ENCODE measurements around the gene NRG4. TPM values are rescaled to one million over a fixed set of nuclear protein-coding genes. Genes with fewer than 3 reads are reported as not detected.
A peak's percentile ranks its signal among the peaks of the same experiment; 100 is the strongest.

The NRG4 gene
- total and polyA plus RNA-seq, 2 experiments from 2014 or later = 0.21 to 0.47 TPM

DNA sequence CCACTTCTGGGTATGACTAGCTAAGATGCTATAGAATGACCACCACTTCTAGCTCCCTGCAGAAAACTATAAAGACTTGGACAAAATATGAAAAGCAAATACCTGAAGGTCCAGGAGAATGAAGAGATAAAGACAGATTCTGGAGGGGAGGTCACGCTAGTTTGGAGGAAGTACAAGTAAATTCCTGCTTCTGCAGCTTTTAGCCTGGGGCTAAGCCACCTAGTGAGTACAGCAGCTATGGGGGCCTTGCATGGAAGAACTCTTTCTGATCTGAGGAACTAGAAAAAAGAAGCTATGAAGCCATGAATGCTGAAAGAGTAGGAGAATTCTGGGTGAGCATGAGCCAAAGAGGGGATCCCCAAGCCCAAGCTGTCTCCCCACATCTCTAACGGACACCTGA lies 29.8 kb downstream of the NRG4 start:
- no peak for TF ChIP-seq ZNF331 (CRISPR knock-in tag; IDR thresholded peaks at IDR 0.05; ENCODE audit: low read depth)
- TF ChIP-seq ZNF114 (CRISPR knock-in tag; IDR thresholded peaks at IDR 0.05) = no peak
- TF ChIP-seq, protein P1, sequence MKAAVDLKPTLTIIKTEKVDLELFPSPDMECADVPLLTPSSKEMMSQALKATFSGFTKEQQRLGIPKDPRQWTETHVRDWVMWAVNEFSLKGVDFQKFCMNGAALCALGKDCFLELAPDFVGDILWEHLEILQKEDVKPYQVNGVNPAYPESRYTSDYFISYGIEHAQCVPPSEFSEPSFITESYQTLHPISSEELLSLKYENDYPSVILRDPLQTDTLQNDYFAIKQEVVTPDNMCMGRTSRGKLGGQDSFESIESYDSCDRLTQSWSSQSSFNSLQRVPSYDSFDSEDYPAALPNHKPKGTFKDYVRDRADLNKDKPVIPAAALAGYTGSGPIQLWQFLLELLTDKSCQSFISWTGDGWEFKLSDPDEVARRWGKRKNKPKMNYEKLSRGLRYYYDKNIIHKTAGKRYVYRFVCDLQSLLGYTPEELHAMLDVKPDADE (IDR thresholded peaks at IDR 0.05) = no peak
- no peak for TF ChIP-seq NANOG (IDR thresholded peaks at IDR 0.05; ENCODE audit: borderline replicate concordance)
- TF ChIP-seq, protein P2, sequence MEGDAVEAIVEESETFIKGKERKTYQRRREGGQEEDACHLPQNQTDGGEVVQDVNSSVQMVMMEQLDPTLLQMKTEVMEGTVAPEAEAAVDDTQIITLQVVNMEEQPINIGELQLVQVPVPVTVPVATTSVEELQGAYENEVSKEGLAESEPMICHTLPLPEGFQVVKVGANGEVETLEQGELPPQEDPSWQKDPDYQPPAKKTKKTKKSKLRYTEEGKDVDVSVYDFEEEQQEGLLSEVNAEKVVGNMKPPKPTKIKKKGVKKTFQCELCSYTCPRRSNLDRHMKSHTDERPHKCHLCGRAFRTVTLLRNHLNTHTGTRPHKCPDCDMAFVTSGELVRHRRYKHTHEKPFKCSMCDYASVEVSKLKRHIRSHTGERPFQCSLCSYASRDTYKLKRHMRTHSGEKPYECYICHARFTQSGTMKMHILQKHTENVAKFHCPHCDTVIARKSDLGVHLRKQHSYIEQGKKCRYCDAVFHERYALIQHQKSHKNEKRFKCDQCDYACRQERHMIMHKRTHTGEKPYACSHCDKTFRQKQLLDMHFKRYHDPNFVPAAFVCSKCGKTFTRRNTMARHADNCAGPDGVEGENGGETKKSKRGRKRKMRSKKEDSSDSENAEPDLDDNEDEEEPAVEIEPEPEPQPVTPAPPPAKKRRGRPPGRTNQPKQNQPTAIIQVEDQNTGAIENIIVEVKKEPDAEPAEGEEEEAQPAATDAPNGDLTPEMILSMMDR (conservative IDR thresholded peaks at IDR 0.05; ENCODE audit: low read depth in 2 of 2) = no peak
- no peak for TF ChIP-seq STAT1 (IDR thresholded peaks at IDR 0.05; ENCODE audit: unreplicated experiment)
- TF ChIP-seq POLR2AphosphoS5 (IDR thresholded peaks at IDR 0.05; ENCODE audit: low read depth) = no peak

DNA sequence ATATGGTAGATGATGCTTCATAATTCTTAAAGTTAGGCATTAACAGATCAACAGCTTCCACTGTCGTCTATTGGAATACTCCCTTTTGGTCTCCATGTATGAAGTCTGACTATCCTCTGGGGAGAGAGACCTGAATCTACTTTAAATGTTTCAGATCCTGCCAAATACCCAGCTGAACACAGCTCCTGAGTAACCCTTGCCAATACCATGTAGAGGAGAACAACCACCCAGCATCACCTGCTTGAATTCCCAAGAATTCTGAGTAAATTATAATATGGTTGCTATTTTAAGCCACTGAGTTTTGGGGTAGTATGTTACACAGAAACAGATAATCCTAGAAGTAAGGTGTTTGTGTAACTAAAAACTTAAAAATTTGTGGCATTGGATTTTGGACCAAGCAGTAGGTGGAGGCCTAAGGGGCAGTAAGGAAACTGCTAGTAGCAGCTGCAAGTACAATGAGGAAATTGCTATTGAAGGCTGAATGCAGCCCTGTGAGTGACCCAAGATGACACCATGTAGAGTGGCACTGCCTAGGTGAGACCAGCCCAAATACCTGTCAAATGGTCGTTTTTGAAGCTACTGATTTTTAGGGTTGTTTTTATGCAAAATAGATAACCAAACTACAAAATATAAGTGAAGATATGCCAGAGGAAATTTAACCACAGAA lies 30.9 kb downstream of the NRG4 start:
- H3K4me1 Mint-ChIP-seq = no peaks in the 10 kb centered on the region
- H3K79me2 ChIP-seq (replicated peaks; ENCODE audit: insufficient read depth) = no peaks in the 10 kb centered on the region
- DNase-seq (ENCODE audit: low spot score) (no peak), ATAC-seq (no peak)
- peaks cover 7% of the 10 kb centered on the region for H3K4me1 ChIP-seq (ENCODE audit: insufficient read depth)
- H3K27me3 ChIP-seq (ENCODE audit: insufficient read depth) = no peaks in the 10 kb centered on the region
- no peak overlapping the region for H3K27ac Mint-ChIP-seq
- no peak overlapping the region for H3K4me2 ChIP-seq
- no peaks in the 10 kb centered on the region for H3K27me3 Mint-ChIP-seq (ENCODE audit: insufficient read depth, low read depth, poor library complexity)
- peaks cover 3% of the 10 kb centered on the region; the same call in 1 of the 3 replicates for H3K36me3 Mint-ChIP-seq (ENCODE audit: low read depth)
- no peaks in the 10 kb centered on the region; the same call in 1 of the 2 replicates for H3K9me2 ChIP-seq (ENCODE audit: insufficient read depth)
- H3F3A ChIP-seq (replicated peaks; ENCODE audit: low read depth) = no peaks in the 10 kb centered on the region
- no peaks in the 10 kb centered on the region for H3K36me3 ChIP-seq (ENCODE audit: insufficient read depth)
- H3K4me3 Mint-ChIP-seq = no peak overlapping the region
- no peaks in the 10 kb centered on the region for H4K20me1 ChIP-seq (replicated peaks; ENCODE audit: insufficient read depth)
- no peak overlapping the region for H3K4me3 ChIP-seq
- peaks cover 6% of the 10 kb centered on the region; the same call in 2 of the 3 replicates for H3K9me3 Mint-ChIP-seq
- H3K27ac ChIP-seq (ENCODE audit: low read depth) = no peak overlapping the region
- H2AFZ ChIP-seq = no peak overlapping the region
- TF ChIP-seq STAT1 (IDR thresholded peaks at IDR 0.05; ENCODE audit: unreplicated experiment) = no peak
- TF ChIP-seq, protein P3, sequence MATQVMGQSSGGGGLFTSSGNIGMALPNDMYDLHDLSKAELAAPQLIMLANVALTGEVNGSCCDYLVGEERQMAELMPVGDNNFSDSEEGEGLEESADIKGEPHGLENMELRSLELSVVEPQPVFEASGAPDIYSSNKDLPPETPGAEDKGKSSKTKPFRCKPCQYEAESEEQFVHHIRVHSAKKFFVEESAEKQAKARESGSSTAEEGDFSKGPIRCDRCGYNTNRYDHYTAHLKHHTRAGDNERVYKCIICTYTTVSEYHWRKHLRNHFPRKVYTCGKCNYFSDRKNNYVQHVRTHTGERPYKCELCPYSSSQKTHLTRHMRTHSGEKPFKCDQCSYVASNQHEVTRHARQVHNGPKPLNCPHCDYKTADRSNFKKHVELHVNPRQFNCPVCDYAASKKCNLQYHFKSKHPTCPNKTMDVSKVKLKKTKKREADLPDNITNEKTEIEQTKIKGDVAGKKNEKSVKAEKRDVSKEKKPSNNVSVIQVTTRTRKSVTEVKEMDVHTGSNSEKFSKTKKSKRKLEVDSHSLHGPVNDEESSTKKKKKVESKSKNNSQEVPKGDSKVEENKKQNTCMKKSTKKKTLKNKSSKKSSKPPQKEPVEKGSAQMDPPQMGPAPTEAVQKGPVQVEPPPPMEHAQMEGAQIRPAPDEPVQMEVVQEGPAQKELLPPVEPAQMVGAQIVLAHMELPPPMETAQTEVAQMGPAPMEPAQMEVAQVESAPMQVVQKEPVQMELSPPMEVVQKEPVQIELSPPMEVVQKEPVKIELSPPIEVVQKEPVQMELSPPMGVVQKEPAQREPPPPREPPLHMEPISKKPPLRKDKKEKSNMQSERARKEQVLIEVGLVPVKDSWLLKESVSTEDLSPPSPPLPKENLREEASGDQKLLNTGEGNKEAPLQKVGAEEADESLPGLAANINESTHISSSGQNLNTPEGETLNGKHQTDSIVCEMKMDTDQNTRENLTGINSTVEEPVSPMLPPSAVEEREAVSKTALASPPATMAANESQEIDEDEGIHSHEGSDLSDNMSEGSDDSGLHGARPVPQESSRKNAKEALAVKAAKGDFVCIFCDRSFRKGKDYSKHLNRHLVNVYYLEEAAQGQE (IDR thresholded peaks at IDR 0.05; ENCODE audit: unreplicated experiment) = no peak
- TF ChIP-seq NANOG (IDR thresholded peaks at IDR 0.05; ENCODE audit: borderline replicate concordance) = no peak
- TF ChIP-seq EZH2 (IDR thresholded peaks at IDR 0.05; ENCODE audit: low read depth, unreplicated experiment) = no peak
- TF ChIP-seq POLR2AphosphoS5 (IDR thresholded peaks at IDR 0.05; ENCODE audit: low read depth) = no peak

More for the DNA sequence above, 29.8 kb downstream of the NRG4 start:
- Histone ChIP-seq H3K27me3 (ENCODE audit: insufficient read depth) (no peaks in the 10 kb centered on the region), H3K4me3 (no peak overlapping the region), H3K79me2 (replicated peaks; ENCODE audit: insufficient read depth) (no peaks in the 10 kb centered on the region), H3K27ac (ENCODE audit: low read depth) (no peak overlapping the region), H4K20me1 (replicated peaks; ENCODE audit: insufficient read depth) (no peaks in the 10 kb centered on the region), H3F3A (replicated peaks; ENCODE audit: low read depth) (no peaks in the 10 kb centered on the region), H3K4me1 (ENCODE audit: insufficient read depth) (peaks cover 7% of the 10 kb centered on the region), H3K4me2 (no peak overlapping the region), H3K36me3 (ENCODE audit: insufficient read depth) (no peaks in the 10 kb centered on the region), H3K9me2 (ENCODE audit: insufficient read depth) (no peaks in the 10 kb centered on the region; the same call in 1 of the 2 replicates), H2AFZ (peak overlapping the region; percentile 29; the same call in 1 of the 2 replicates)
- H3K4me3 Mint-ChIP-seq = no peak overlapping the region
- peak; percentile 15 for DNase-seq (ENCODE audit: low spot score)
- no peaks in the 10 kb centered on the region for H3K4me1 Mint-ChIP-seq
- H3K36me3 Mint-ChIP-seq (ENCODE audit: low read depth) = peaks cover 3% of the 10 kb centered on the region; the same call in 1 of the 3 replicates
- peaks cover 4% of the 10 kb centered on the region; the same call in 2 of the 3 replicates for H3K9me3 Mint-ChIP-seq
- H3K27me3 Mint-ChIP-seq (ENCODE audit: insufficient read depth, low read depth, poor library complexity) = no peaks in the 10 kb centered on the region
- no peak overlapping the region for H3K27ac Mint-ChIP-seq
- no peak for ATAC-seq

All from GM23338 (cell line).